LHCN-M2 (cell line): ENCODE measurements around the gene CD34. TPM values are rescaled to one million over a fixed set of nuclear protein-coding genes. Genes with fewer than 3 reads are reported as not detected.
A peak's percentile ranks its signal among the peaks of the same experiment; 100 is the strongest.
"Not testable (repeated sequence)": the region's sequence is repeated elsewhere in the genome, so short reads cannot be mapped to it uniquely, and the experiment has no call there.

Experiments
- DNase-seq: peaks from one replicate; pipeline ENCODE4 v3.0.0-alpha.2; 2012; ENCODE audit warnings: low read depth
- total RNA-seq: library from RNA; depleted of rRNA; stranded (reverse); fragments of >200 nt; gene quantifications from 2 replicates; pipeline ENCODE4 v1.2.3, GENCODE V29; 2014

Gene CD34
- total RNA-seq, 1 experiment from 2014 or later, result 2.1 TPM

GRCh38 chr1:207933205-207933800, 22.4 kb upstream of the CD34 start:
- DNase-seq, result no peak

DNA sequence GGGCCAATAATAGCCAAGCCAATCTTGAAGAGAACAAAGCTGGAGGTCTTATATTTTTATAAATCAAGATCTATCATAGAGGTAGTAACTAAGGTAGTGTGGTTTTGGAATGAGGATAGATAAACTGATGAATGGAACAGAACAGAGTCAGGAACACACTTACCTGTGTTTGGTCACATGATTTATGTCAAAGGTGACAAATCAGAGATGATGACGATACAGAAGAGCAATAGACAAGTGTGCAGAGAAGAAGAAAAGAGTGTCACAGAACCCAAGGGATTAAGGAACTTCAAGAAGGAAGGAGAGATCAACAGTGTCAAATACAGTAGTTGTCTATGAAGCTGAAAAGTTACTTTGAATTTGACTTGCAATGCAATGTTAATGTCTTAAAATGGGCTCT, 16.1 kb upstream of the CD34 start:
- DNase-seq, result no peak

- DNase-seq, result not testable (repeated sequence)
Measured at GRCh38 chr1:207925969-207926368, 15.0 kb upstream of the CD34 start.

DNA sequence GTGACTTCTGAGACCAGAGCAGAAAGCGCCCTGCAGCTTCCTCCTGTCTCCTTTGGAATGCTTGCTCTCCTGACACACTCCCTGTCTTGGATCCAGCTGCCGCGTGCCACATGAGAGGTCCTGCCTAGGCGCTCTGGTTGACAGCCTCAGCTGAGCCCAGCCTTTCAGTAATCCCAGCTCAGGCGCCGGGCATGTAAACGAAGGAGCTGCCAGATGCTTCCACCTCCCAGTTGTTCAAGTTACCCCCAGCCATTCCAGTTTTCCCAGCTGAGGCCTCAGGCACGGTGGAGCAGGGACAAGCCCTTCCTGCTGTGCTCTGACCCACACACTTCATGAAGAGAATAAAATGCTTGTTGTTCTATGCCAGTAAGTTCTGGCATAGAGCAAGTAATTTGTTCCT, 14.3 kb upstream of the CD34 start:
- DNase-seq, result peak; percentile 55

DNA sequence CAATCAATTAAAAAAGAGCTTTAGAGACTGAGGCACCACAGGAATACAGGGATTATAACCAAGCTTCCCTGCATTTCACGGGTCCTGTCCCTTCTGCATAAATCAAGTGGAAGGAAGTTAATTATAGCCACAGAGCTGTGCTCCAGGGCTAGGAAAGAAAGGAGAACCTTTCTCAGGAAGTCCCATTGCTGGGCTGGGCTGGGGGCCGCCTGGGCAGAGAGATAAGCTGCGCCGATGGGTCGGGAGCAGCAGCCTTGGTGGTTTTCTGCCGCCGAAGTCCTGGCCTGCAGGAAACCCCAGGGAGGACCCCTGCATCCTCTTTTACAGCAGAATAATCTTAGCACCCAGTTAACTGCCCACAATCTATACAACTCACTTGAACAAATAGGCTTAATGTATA, 12.6 kb upstream of the CD34 start:
- no peak for DNase-seq

- DNase-seq, result no peak
Measured at GRCh38 chr1:207923121-207923520, 12.2 kb upstream of the CD34 start.

GRCh38 chr1:207922554-207922953, 11.6 kb upstream of the CD34 start:
- DNase-seq, result no peak

DNA sequence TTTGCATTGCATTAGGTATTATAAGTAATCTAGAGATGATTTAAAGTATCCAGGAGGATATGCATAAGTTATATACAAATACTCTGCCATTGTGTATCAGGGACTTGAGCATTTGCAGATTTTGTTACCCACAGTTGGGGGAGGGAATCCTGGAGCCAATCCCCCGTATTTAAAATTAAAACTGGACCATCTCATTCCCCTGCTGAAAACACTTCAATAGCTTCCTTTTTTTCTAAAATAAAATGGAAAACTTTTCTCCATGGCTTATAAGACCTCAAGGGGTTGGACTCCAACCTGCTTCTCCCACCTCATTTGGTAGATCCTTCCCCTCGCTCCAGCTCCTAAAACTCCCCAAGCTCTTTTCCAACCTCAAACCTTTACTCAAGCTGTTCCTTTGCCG, 10.4 kb upstream of the CD34 start:
- DNase-seq, result no peak

GRCh38 chr1:207920444-207921021, 9.6 kb upstream of the CD34 start:
- no peak for DNase-seq

DNA sequence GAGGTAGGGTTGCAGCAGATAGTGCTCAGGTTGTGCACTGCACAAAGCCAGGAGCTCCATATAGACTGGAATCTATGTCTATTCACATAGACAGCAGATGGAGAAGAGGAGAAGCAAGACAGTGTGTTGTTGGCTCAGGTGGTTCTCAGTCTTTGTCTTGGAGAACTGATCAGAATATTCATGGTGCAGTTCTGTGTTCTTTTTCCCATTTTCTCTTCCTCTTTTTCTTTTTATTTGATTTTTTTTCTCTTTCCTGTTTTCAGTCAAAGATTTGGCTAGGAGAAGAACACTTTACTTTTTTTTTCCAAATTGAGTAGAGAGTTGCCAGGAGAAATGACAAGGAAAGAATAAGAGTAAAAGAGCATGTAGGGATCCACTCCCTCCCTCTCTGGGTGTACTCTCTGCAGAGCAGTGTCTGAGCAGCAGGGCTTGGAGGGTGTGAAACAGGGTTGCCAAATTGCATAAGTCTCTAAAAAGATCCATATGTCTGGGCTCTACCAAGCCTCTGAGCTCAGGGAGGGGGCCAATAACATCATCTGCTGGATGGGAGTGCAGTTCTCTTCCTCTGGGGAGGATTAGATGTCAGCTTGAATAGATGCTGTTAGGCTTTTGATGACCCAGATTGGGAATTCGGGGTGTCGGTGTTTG, 8.7 kb upstream of the CD34 start:
- no peak for DNase-seq

- no peak for DNase-seq
Measured at GRCh38 chr1:207918581-207918980, 7.7 kb upstream of the CD34 start.

DNA sequence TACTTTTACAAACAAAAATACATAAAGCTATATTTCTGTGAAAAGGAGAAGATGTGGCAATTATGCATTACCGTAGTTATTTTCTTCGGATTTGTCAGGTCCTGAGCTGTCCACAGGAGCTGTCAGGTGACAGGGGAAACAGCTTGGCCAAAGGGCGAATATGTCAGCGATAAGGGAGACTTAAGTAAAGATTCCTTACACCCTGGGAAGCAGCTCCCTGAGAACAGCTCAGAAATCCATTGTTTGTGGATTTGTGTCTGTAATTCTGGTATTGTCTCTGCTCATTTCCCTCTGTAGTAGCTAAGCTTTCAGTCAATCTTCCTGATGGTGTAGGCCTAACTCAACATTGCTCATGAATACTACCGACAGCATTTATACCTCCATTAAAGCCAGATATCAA, 7.1 kb upstream of the CD34 start:
- no peak for DNase-seq

- no peak for DNase-seq
Measured at GRCh38 chr1:207917080-207917479, 6.2 kb upstream of the CD34 start.

GRCh38 chr1:207913951-207914350, 3.0 kb upstream of the CD34 start:
- DNase-seq, result no peak

DNA sequence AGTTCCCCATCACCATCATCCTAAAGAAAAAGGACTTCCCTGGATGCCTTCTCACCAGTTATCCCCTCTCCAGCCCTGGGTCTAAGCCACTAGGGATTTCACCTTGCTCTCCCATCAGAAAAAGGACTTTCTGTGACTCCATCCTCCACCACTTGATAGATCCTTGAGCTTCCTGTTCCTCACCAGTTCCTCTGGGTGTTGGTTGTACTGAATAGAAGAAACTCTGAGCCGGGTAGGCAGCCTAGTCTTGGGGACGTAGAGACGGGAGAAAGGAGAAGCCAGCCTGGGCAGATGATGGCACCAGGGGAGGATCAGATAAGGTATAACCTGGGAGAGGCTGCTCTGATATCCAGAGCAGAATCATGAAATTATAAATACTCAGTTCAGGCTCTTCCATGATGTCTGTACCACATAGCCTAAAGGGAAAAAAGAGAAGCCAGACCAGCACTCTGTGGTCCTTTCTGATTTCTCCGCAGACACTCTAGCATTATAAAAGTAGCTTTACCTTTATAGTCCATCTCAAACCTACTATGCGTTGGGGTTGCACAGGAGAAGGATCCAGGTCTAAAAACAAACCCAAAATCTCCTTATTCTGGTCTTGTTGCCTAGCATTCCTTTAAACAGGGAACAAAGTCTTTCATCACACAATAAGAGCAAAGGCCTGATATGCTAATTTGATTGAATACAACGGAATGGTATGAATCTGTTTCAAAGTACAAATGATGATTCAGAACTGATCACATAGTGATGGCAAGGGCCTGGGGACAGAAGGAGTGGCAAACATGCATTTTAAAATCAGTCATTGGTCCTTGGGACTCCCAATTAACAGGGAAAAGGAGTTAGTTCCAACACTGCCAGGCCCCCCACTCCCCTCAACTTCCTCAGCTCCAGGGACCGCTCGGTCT, 1.2 kb upstream of the CD34 start:
- DNase-seq, result no peak

DNA sequence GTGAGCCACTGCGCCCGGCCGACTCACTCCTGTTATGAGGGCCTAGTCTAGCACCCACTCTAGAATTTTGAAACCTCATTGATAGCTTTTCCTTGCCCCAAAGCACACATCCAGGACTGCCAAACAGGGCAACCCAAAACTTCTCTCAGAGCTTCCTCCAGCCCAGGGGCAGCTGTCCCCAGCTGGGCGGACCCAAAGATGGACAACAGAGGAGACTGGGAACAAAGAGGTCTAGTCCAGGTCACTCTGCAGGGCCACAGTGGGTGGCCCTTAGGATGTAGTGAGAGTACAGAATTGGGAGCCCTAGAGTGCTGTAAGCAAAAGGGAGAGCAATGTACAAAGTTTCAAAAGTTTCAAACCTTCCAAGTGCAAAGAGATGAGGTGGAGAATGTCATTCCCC, 1.2 kb downstream of the CD34 start:
- no peak for DNase-seq

GRCh38 chr1:207908107-207908734, 2.7 kb downstream of the CD34 start:
- DNase-seq, result no peak

- no peak for DNase-seq
Measured at GRCh38 chr1:207904391-207904790, 6.5 kb downstream of the CD34 start.

DNA sequence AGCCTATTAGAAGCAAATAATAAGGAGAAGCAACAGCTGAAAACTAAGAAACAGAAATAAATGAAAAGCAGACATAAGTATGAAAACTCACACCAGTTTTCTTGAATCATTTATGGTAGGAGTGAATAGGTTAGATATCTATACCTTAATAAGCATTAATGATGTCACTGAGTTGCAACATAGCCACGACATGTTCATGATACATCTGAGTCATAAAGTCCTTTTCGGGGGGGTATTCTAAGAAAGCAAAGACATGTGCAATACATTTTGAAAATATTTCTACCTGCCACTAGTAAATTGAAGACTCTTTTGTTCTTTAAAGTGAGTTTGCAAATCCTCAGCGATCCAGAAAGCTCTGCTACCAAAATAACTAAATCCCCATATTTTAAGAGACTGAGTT, 7.2 kb downstream of the CD34 start:
- DNase-seq, result no peak

- DNase-seq, result no peak
Measured at GRCh38 chr1:207903053-207903452, 7.9 kb downstream of the CD34 start.

DNA sequence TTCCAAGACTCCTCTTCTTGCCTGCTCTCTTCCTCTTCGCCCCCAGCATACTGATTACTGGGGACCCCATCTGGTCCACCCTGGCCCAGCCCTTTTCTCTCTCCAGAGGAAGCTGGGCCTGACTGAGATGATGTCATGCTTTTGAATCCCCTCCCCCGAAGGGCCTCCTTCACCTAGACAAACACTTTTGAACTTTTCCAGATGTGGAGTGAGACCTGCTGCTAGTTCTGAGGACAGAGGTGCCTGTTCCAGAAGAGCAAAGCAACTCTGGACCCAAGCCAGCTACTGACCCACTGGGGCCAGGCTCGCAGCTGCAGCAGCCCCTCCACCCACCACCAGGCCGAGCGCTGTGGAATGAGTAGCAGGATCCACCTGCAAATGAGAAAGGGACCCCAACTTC, 8.4 kb downstream of the CD34 start:
- no peak for DNase-seq
